Measurements from ENCODE around the gene TRIOBP.

TRIOBP gene

DNA sequence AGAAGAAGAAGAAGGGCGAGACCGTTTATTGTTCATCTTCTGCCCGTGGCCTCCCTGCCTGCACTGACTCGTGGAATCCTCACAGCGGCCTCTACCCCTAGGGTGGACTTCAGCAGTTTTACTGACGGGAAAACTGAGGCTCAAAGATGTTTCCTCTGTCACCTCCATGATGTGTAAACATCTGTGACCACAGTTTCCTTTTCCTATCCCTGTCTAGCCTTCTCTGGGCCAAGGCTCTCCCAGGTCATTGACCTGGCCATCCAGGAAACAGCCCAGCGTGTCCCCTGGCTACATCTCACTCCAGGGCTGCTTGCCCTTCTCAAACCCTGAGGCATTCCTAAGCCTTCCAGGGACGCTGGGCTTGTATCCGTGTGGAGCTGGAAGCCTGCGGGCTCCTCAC, 61.8 kb downstream of the TRIOBP start:
- in situ Hi-C loops (cut with HindIII; ENCODE audit: low pct_unique_long_range_greater_than_20kb, low sequenced_read_pairs) = no loop called here
- no peak for DNase-seq (ENCODE audit: low read depth in 1 of 2, low spot score in 1 of 2)
- TF ChIP-seq JUND (IDR thresholded peaks at IDR 0.05; ENCODE audit: low read depth) = no peak

DNA sequence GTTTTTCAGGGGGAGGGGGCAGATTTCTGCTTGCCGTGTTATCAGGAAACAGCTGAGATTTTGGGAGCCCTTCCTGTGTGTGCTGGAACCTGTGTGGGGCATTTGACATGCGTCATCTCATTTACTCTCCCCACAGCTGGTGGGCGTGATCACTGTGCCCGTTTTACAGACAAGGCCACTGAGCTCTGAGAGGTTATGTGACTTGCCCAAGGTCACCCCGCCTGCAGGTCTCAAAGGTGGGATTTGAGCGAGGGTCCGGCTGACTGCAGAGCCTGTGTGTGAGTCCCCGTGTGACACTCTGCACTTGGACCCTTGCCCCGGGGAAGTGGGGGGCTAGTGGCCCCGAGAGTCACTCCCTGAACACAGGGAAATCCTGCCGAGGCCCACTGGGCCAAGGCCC, 62.4 kb downstream of the TRIOBP start:
- in situ Hi-C loops (cut with HindIII; ENCODE audit: low pct_unique_long_range_greater_than_20kb, low sequenced_read_pairs) = no loop called here
- no peak for DNase-seq (ENCODE audit: low read depth in 1 of 2, low spot score in 1 of 2)
- TF ChIP-seq JUND (IDR thresholded peaks at IDR 0.05; ENCODE audit: low read depth) = no peak

DNA sequence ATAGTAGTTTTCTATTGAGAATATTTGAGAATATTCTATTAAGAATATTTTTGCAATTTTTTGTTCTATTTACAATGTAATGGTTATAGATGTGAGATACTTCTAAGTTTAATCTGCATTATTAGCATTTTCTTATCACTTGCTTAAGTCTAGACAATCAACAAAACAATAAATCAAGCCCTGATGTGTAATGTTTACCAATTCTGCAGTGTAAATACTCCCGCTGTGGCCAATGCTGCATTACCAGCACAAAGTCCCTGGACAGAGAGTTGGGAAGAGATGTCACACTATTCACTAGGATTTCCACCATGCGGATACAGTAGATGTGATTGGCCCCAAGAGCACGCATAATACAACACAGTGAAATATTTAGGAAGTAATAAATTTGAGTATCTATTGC, 63.3 kb downstream of the TRIOBP start:
- in situ Hi-C loops (cut with HindIII; ENCODE audit: low pct_unique_long_range_greater_than_20kb, low sequenced_read_pairs) = no loop called here
- no peak for TF ChIP-seq JUND (IDR thresholded peaks at IDR 0.05; ENCODE audit: low read depth)
- DNase-seq (ENCODE audit: low read depth in 1 of 2, low spot score in 1 of 2) = no peak

DNA sequence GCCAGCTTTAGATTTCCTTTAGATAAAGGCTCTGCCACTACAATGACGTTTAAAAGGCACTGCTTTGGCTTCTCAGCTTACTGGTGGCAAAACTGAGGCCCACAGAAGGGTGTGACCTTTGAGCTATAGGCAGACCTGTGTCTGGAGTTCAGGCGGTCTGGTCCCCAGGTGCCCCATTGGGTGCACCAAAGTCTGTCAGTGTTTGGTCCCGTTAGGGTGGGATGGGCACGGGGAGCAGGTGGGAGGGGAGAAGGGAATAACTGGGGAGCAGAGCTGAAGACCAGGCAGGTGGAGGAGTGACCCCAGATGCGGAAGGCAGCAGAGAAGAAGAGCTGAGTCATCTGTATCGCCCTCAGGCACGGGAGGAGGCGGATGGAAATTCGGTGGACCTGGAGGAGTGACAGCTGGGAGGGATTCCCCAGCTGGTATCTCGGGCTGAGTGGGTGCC, 65.6 kb downstream of the TRIOBP start:
- TF ChIP-seq JUND (IDR thresholded peaks at IDR 0.05; ENCODE audit: low read depth) = no peak
- DNase-seq (ENCODE audit: low read depth in 1 of 2, low spot score in 1 of 2) = no peak
- in situ Hi-C loops (cut with HindIII; ENCODE audit: low pct_unique_long_range_greater_than_20kb, low sequenced_read_pairs) = no loop called here

DNA sequence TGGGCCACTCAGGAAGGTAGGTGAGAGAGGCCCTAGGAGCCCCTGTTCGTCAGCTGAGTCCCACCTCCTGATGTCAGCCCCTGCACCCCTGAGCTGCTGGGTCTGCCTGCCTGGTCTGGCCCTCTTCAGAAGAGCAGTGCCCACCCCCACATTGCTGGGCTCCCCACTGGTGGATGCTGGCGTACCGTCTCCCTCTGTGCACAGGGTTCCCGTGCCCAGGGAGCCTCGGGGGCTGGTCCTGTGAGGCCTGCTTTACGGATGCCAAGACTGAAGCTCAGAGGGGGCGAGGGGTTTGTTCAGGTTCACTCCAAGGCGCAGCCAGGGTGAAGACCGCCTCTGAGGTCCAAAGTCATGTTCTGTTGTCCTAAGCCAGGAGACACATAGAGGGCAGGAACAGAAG, 66.2 kb downstream of the TRIOBP start:
- in situ Hi-C loops (cut with HindIII; ENCODE audit: low pct_unique_long_range_greater_than_20kb, low sequenced_read_pairs) = no loop called here
- DNase-seq (ENCODE audit: low read depth in 1 of 2, low spot score in 1 of 2) = no peak
- no peak for TF ChIP-seq JUND (IDR thresholded peaks at IDR 0.05; ENCODE audit: low read depth)

DNA sequence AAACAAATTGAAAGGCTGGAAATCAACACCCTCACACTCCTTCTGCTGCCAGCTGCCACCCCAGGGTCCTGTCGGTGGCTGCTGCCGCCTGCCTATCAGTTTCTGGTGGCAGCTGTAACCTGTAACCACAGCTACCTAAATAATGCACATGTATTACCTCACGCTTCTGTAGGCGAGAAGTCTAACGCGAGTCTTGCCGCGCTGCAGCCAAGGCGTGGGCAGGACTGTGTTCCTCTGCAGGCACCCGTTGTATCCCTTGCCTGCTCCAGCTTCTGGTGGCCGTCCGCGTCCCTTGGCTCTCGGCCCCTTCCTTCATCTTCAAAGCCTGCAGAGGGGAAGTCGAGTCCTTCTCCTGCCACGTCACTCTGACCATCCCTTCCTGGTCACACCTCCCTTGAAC, 66.8 kb downstream of the TRIOBP start:
- no peak for DNase-seq (ENCODE audit: low read depth in 1 of 2, low spot score in 1 of 2)
- TF ChIP-seq JUND (IDR thresholded peaks at IDR 0.05; ENCODE audit: low read depth) = no peak
- in situ Hi-C loops (cut with HindIII; ENCODE audit: low pct_unique_long_range_greater_than_20kb, low sequenced_read_pairs) = no loop called here

DNA sequence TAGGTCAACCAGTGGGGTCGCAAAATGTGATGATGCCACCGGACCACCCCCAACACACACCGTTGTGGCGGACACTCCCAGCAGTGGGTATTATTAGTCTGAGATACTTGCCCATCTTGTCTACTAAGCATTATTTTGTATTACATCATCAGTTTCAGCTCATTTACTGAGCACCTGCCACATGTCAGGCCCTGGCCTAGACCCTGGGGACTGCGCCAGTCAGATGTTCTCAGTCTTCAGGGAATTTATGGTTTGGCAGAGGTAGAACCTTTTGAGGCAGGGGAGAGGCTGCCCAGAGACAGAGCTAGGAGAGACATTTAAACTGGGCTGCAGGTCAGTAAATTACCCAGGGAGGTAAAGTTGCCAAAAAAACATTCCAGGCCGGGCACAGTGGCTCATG, 67.8 kb downstream of the TRIOBP start:
- TF ChIP-seq JUND (IDR thresholded peaks at IDR 0.05; ENCODE audit: low read depth) = no peak
- no peak for DNase-seq (ENCODE audit: low read depth in 1 of 2, low spot score in 1 of 2)
- in situ Hi-C loops (cut with HindIII; ENCODE audit: low pct_unique_long_range_greater_than_20kb, low sequenced_read_pairs) = no loop called here

DNA sequence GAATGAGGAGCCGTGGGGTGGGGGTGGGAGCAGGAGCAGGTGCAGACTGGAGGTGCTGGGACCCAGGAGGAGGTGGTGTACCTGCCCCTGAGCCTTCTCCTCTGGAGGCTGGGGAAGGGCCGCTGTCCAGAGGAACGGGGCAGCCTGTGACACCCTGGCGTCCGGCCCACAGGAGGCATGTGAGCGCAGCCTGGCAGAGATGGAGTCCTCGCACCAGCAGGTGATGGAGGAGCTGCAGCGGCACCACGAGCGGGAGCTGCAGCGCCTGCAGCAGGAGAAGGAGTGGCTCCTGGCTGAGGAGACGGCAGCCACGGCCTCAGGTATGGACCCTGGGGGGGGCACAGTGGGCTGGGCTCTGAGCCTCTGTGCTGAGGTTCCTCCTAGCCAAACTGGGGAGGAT, 68.7 kb downstream of the TRIOBP start:
- DNase-seq (ENCODE audit: low read depth in 1 of 2, low spot score in 1 of 2) = no peak
- no peak for TF ChIP-seq JUND (IDR thresholded peaks at IDR 0.05; ENCODE audit: low read depth)
- in situ Hi-C loops (cut with HindIII; ENCODE audit: low pct_unique_long_range_greater_than_20kb, low sequenced_read_pairs) = no loop called here

DNA sequence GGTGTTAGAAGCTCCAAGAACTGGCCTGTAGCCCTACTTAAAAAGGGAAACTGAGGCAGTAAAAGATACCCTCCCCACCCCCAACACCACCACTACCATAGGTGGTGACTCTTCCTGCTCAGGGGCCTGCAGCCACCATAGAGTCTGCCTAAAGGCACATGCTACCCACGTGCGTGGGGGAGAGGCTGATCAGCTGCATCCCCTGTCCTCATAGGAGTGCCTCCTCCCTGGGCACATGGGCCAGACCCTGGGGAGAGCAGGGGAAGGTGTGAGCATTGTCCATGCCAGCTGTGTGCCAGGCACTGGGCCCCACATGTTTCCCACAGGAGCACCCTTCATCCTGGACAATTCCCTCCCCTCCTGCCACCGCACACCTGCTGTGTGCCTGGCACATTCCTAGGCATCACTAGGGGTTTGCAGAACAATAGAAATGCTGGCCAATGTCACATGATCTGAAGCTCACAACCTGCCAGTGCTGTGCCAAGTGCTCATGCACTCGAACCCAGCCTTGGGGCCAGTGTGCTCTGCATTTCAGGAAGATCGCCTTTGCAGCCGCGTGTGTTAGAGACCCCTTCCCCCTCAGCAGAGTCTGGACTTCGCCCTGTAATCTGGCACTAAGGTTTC, 69.2 kb downstream of the TRIOBP start:
- no peak for TF ChIP-seq JUND (IDR thresholded peaks at IDR 0.05; ENCODE audit: low read depth)
- in situ Hi-C loops (cut with HindIII; ENCODE audit: low pct_unique_long_range_greater_than_20kb, low sequenced_read_pairs) = no loop called here
- DNase-seq (ENCODE audit: low read depth in 1 of 2, low spot score in 1 of 2) = no peak

DNA sequence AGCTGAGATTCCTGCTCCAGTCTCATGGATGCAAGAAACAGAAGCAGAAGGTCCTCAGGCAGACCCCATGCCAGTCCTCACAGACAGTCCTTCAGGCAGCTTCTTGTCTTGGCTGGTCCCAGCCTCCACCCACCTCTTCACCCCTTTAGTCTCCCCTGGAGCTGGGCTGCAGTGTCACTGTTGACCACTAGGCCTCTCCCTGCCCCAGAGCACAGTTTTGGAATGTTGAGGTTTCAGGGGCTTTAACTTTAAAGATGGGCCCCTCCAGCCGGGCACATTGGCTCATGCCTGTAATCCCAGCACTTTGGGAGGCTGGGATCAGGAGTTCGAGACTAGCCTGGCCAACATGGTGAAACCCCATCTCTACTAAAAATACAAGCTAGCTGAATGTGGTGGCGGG, 71.4 kb downstream of the TRIOBP start:
- in situ Hi-C loops (cut with HindIII; ENCODE audit: low pct_unique_long_range_greater_than_20kb, low sequenced_read_pairs) = no loop called here
- no peak for TF ChIP-seq JUND (IDR thresholded peaks at IDR 0.05; ENCODE audit: low read depth)
- DNase-seq (ENCODE audit: low read depth in 1 of 2, low spot score in 1 of 2) = no peak

DNA sequence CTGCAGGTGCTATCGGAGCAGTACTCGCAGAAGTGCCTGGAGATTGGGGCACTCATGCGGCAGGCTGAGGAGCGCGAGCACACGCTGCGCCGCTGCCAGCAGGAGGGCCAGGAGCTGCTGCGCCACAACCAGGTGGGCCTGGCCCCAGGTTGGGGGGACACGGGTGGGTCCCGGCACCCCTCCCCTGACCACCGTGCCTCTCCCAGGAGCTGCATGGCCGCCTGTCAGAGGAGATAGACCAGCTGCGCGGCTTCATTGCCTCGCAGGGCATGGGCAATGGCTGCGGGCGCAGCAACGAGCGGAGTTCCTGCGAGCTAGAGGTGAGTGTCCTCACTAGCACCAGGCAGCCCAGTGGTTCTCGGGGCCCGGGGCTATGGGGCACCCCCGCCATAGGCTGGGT, 72.2 kb downstream of the TRIOBP start:
- TF ChIP-seq JUND (IDR thresholded peaks at IDR 0.05; ENCODE audit: low read depth) = no peak
- no peak for DNase-seq (ENCODE audit: low read depth in 1 of 2, low spot score in 1 of 2)
- in situ Hi-C loops (cut with HindIII; ENCODE audit: low pct_unique_long_range_greater_than_20kb, low sequenced_read_pairs) = no loop called here

DNA sequence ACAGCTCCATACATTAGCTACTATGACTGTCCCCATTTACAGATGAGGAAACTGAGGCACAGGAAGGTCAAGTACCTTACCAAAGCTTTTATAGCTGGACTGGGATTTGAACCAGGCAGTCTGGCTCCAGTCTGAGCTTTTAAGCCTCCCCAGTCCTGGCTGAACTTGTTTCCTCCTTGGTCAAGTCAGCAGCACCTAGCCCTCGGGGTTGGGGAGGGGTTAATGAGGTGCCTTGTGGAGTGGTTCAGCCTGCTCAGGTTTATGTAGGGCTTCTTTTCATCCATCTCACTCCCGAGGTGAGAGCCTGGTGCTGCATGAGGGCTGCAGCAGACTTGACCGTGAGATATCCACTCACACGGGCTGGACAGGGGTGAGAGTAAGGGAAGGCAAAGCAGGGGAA, 74.2 kb downstream of the TRIOBP start:
- in situ Hi-C loops (cut with HindIII; ENCODE audit: low pct_unique_long_range_greater_than_20kb, low sequenced_read_pairs) = no loop called here
- TF ChIP-seq JUND (IDR thresholded peaks at IDR 0.05; ENCODE audit: low read depth) = no peak
- peak in 1 of 2 experiments; percentile 70 for DNase-seq (ENCODE audit: low read depth in 1 of 2, low spot score in 1 of 2)

DNA sequence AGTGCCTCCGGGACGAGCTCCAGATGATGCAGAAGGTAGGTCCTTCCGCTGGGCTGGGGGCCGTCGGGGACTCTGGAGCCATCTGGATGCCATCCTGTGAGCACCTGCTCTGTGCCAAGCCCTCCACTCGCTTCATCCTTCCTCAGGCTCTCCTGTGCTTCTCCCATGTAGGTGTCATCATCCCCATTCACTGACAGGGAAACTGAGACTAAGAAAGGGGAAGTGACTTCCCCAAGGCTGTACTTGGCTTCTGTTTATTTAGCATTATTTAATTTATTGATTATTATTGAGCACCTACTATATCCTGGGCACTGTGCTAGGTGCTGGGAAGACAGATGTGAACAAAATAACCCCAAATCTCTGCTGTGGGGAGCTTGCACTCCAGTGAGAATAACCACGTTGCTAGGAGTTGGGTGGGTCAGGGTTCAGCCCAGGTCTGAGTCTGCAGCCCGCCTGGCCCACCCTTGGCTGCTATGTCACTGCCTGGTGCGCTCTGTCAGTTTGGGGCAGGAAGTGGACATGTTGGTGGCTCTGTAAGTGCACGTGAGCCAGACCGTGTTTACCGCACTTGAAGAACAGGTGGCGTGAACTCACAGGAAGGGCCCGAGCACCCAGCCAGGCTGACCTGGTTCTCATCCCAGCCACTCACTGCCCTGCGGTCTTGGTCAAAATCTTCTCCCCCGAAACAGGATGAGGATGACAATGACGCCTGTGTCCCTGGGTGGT, 75.0 kb downstream of the TRIOBP start:
- no peak for DNase-seq (ENCODE audit: low read depth in 1 of 2, low spot score in 1 of 2)
- no peak for TF ChIP-seq JUND (IDR thresholded peaks at IDR 0.05; ENCODE audit: low read depth)
- in situ Hi-C loops (cut with HindIII; ENCODE audit: low pct_unique_long_range_greater_than_20kb, low sequenced_read_pairs) = no loop called here

DNA sequence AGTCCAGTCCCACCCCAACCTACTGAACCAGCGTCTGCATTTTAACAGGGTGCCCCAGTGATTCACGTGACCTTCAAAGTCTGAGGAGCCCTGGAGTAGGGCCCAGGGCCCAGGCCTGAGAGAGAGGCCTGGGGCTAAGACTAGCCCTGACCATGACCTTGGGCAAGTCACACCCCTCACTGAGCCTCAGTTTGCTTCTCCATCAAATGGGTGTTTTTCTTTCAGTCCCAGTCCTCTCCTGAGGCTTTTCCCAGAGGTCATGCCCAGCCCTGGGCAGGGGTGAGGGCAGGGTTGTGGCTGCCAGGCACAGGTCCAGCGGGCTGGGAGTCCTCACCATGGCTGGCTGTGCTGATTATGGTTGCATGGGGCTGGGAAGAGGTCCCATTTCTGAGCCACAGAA, 77.9 kb downstream of the TRIOBP start:
- no peak for TF ChIP-seq JUND (IDR thresholded peaks at IDR 0.05; ENCODE audit: low read depth)
- DNase-seq (ENCODE audit: low read depth in 1 of 2, low spot score in 1 of 2) = no peak
- in situ Hi-C loops (cut with HindIII; ENCODE audit: low pct_unique_long_range_greater_than_20kb, low sequenced_read_pairs) = no loop called here
